Upper lobe of left lung (tissue), 6 donors: Measurements from ENCODE around the gene AHCYL2. TPM values are rescaled to one million over a fixed set of nuclear protein-coding genes. Genes with fewer than 3 reads are reported as not detected.
"Not testable (repeated sequence)": the region's sequence is repeated elsewhere in the genome, so short reads cannot be mapped to it uniquely, and the experiment has no call there.

Source experiments
- ATAC-seq, 2 donors: fragments of 200-7000 bp; cut with Tn5 transposase; one replicate each; pipeline ENCODE4 v1.9.1; 2022; ENCODE audit warnings: mild to moderate bottlenecking in 2 of 2, moderate library complexity in 2 of 2; ENCODE audit not compliant: low FRiP score in 2 of 2
- DNase-seq, 2 donors: peaks; one replicate each; pipeline ENCODE4 v3.0.0-alpha.2; 2019 to 2020
- H3K27ac ChIP-seq, 4 donors: fragments of 200-600 bp; sonication (generic); one replicate each; pipeline ENCODE4 v1.5.1; 2016 to 2019
- H3K27me3 ChIP-seq, 4 donors: fragments of 200-600 bp; sonication (generic); one replicate each; pipeline ENCODE4 v1.5.1; 2017 to 2019
- H3K36me3 ChIP-seq, 4 donors: fragments of 200-600 bp; sonication (generic); one replicate each; pipeline ENCODE4 v1.5.1; 2016 to 2019
- H3K4me1 ChIP-seq, 4 donors: fragments of 200-600 bp; sonication (generic); one replicate each; pipeline ENCODE4 v1.5.1; 2018 to 2019
- H3K4me3 ChIP-seq, 4 donors: fragments of 200-600 bp; sonication (generic); one replicate each; pipeline ENCODE4 v1.5.1; 2017 to 2019; ENCODE audit warnings: mild to moderate bottlenecking in 2 of 4, moderate library complexity in 1 of 4
- H3K9me3 ChIP-seq, 4 donors: fragments of 200-600 bp; sonication (generic); one replicate each; pipeline ENCODE4 v1.5.1; 2018 to 2019
- EP300 ChIP-seq, 4 donors: sonication (generic); formaldehyde crosslinking; IDR thresholded peaks; one replicate each; pipeline ENCODE4 v1.5.1; 2017; ENCODE audit warnings: antibody characterized with exemption in 4 of 4, control low read depth in 2 of 4
- POLR2A ChIP-seq, 4 donors: fragments of 450-650 bp; IDR thresholded peaks; one replicate each; pipeline ENCODE4 v1.5.1; 2016 to 2017; ENCODE audit warnings: antibody characterized with exemption in 4 of 4, mild to moderate bottlenecking in 2 of 4
- POLR2AphosphoS5 ChIP-seq, 2 donors: sonication (generic); formaldehyde crosslinking; IDR thresholded peaks; one replicate each; pipeline ENCODE4 v1.5.1; 2017; ENCODE audit warnings: antibody characterized with exemption in 2 of 2
- WGBS, 2 donors: methylation state at CpG; one replicate each; pipeline ENCODE4 v1.1.5; 2017 to 2018; 5-methylcytosine and 5-hydroxymethylcytosine counted together
- total RNA-seq, 6 donors: library from RNA; depleted of rRNA in 4 of 6; stranded (reverse); fragments of >200 nt in 4 of 6; gene quantifications; one replicate each; pipeline versions ENCODE4 v1.1.0 to v1.2.1, GENCODE V29; 2016 to 2021
- TF ChIP-seq, protein P1 (sequence below), 6 experiments: fragments of 450-650 bp in 4 of 6; fragments of 200-600 bp in 2 of 6; sonication (generic) in 2 of 6; IDR thresholded peaks; one replicate each; pipeline ENCODE4 v1.5.1; 2016 to 2019; ENCODE audit warnings: antibody characterized with exemption in 6 of 6
- donor health status: DM: no; HTN: no; CAD: no; lungs with moderate emphysema.
- donor health status: DM: no; HTN: yes; CAD: no; lungs with severe emphysema.

AHCYL2 gene
- total RNA-seq, 6 donors from 2014 or later: 41.9 to 197 (median 110) TPM

DNA sequence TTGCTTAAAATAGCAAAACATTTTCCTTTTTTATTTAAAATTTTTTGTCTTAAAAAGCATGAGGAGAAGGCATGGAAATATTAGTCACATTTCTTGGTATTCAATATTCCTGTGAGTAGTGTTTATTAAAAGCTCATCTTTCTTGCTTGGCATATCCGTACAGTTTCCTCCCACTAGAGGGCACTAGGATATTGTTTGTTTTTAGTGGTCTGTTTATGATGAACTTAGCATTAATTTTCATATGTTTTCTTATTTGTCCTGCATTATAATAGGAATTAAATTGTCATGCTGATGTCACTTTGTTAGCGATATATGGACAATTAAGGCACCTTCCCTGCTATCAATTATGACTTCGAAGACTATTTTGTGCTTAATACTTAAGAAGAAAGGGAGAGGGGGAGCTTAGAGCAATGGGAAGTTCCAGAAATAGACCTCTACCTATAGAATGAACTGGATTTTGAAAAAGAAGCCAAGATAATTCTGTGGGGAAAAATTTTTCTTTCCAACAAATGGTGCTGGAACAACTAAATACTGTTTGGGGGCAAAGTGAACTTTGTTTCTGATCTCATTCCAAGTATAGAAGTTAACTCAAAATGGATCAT is 118.4 kb downstream of the AHCYL2 start:
- no peaks in the 10 kb centered on the region for H3K9me3 ChIP-seq
- no peak overlapping the region for H3K4me3 ChIP-seq
- H3K36me3 ChIP-seq: no peaks in the 10 kb centered on the region
- H3K4me1 ChIP-seq: no peaks in the 10 kb centered on the region
- DNase-seq: no peak
- no peaks in the 10 kb centered on the region for H3K27me3 ChIP-seq
- no peak overlapping the region for H3K27ac ChIP-seq
- WGBS, 2 donors: 38 to 45% methylated on average over 3 of the region's 3 CpGs
- TF ChIP-seq, protein P1, sequence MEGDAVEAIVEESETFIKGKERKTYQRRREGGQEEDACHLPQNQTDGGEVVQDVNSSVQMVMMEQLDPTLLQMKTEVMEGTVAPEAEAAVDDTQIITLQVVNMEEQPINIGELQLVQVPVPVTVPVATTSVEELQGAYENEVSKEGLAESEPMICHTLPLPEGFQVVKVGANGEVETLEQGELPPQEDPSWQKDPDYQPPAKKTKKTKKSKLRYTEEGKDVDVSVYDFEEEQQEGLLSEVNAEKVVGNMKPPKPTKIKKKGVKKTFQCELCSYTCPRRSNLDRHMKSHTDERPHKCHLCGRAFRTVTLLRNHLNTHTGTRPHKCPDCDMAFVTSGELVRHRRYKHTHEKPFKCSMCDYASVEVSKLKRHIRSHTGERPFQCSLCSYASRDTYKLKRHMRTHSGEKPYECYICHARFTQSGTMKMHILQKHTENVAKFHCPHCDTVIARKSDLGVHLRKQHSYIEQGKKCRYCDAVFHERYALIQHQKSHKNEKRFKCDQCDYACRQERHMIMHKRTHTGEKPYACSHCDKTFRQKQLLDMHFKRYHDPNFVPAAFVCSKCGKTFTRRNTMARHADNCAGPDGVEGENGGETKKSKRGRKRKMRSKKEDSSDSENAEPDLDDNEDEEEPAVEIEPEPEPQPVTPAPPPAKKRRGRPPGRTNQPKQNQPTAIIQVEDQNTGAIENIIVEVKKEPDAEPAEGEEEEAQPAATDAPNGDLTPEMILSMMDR (IDR thresholded peaks at IDR 0.05): peak; percentile 42 to 61 (median 57)
- no peak for TF ChIP-seq EP300 (IDR thresholded peaks at IDR 0.05)
- ATAC-seq: peak in 1 of 2 donors; percentile 67

DNA sequence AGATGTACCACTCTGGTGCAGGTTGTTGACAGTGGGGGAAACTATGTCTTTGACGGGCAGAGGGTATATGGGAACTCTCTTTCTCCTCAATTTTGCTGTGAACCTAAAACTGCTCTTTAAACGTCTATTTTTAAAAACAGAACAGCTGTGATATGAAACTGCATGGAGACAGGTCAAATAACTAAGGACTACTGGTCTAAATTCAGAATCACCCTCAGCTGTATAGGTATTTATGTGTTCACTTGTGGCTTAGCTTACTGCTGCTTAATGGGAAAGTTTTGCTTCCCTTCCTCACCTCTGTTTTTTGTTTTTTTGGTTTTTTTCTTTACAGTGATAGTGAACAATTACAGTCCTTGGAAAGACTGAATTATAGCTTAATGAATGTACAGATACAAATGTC is 122.5 kb downstream of the AHCYL2 start:
- ATAC-seq: no peak
- WGBS, 2 donors: 88% methylated on average over 2 of the region's 2 CpGs
- TF ChIP-seq, protein P1 (IDR thresholded peaks at IDR 0.05): no peak
- no peak for TF ChIP-seq POLR2AphosphoS5 (IDR thresholded peaks at IDR 0.05)
- TF ChIP-seq POLR2A (IDR thresholded peaks at IDR 0.05): no peak
- TF ChIP-seq EP300 (IDR thresholded peaks at IDR 0.05): no peak

DNA sequence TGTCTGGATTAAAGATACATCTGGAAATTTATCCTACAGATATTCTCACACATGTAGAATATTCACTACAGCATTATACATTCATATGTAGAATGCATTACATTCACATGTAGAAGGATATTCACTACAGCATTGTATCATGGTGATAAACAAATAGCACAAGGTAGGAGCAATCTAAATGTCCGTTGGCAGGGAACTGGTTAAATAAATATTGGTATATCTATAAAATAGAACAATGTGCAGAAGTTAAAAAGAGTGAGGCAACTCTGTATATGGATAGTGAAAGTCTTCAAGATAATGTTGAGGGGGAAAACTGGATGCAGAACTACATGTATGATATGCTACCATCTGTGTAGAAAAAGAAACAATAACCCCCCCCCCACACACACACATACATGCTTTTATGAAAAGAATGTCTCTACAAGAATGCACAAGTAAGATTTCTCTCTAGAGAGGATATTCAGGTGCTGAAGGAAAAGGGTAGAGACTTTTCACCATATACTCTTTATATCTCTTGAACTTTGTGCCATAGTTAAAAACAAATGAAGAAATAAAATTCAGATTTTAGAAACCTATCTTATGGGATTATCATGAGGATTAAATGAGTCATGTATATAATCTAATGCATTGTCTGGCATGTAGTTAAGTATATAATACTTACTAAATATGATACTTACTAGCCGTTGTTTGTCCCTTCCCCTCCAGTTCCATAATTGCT is 123.4 kb downstream of the AHCYL2 start:
- H3K27ac ChIP-seq: no peak overlapping the region
- H3K36me3 ChIP-seq: no peaks in the 10 kb centered on the region
- H3K4me1 ChIP-seq: no peaks in the 10 kb centered on the region
- H3K4me3 ChIP-seq: no peak overlapping the region
- DNase-seq (no peak), ATAC-seq (no peak)
- WGBS, 2 donors: 76 to 81% methylated on average over 2 of the region's 2 CpGs
- no peak for TF ChIP-seq POLR2A (IDR thresholded peaks at IDR 0.05)
- TF ChIP-seq POLR2AphosphoS5 (IDR thresholded peaks at IDR 0.05): no peak
- TF ChIP-seq, protein P1 (IDR thresholded peaks at IDR 0.05): no peak
- TF ChIP-seq EP300 (IDR thresholded peaks at IDR 0.05): no peak
- no peaks in the 10 kb centered on the region for H3K9me3 ChIP-seq
- H3K27me3 ChIP-seq: no peaks in the 10 kb centered on the region

More for the DNA sequence above, 122.5 kb downstream of the AHCYL2 start:
- Histone ChIP-seq H3K9me3 (no peaks in the 10 kb centered on the region), H3K27ac (no peak overlapping the region), H3K4me3 (no peak overlapping the region), H3K27me3 (no peaks in the 10 kb centered on the region), H3K36me3 (no peaks in the 10 kb centered on the region), H3K4me1 (no peaks in the 10 kb centered on the region)
- no peak for DNase-seq

DNA sequence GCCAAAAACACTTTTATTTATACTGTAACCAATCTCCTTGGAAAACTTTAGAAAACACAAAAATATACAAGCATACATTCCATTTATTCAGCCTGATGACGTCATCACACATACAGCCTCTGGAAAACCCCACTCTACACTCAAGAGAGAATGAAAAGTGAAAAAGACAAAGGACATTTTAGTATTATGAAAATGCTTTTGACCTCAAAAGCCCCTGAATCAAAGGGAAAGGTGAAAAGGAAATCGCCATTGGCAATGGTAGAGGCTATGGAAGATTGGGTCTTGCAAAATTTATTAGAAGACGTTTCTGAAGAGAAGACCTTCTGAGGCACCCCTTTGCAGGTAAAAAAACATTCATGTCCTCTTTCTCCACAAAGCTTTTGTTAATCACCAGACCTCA is 126.5 kb downstream of the AHCYL2 start:
- H3K27me3 ChIP-seq: no peaks in the 10 kb centered on the region
- 77% methylated on average over 3 of the region's 3 CpGs for WGBS, 2 donors
- no peaks in the 10 kb centered on the region for H3K4me1 ChIP-seq
- no peaks in the 10 kb centered on the region for H3K36me3 ChIP-seq
- H3K9me3 ChIP-seq: no peaks in the 10 kb centered on the region
- no peak overlapping the region for H3K27ac ChIP-seq
- no peak for TF ChIP-seq POLR2AphosphoS5 (IDR thresholded peaks at IDR 0.05)
- no peak for TF ChIP-seq POLR2A (IDR thresholded peaks at IDR 0.05)
- TF ChIP-seq, protein P1 (IDR thresholded peaks at IDR 0.05): no peak
- no peak for TF ChIP-seq EP300 (IDR thresholded peaks at IDR 0.05)
- H3K4me3 ChIP-seq: no peak overlapping the region
- DNase-seq (no peak), ATAC-seq (no peak)

DNA sequence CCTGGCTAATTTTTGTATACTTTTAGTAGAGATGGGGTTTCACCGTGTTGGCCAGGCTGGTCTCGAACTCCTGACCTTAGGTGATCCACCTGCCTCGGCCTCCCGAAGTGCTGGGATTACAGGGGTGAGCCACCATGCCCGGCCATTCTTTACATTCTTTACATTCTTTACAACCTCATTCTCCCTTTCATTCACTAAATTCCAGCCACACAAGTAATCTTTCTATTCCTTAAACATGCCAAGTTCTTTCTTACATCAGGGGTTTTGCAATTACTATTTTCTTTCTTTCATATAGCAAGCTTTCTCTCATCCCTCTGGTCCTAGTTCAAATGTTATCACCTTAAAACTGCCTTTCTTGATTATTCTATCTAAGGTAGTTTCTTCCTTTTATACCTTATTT is 128.3 kb downstream of the AHCYL2 start:
- not testable (repeated sequence) for H3K36me3 ChIP-seq, H3K27me3 ChIP-seq, H3K4me1 ChIP-seq, H3K27ac ChIP-seq, DNase-seq, ATAC-seq, H3K4me3 ChIP-seq, H3K9me3 ChIP-seq
- whole genome bisulfite sequencing, 2 donors: 70 to 85% methylated on average over 5 of the region's 5 CpGs
